ENCODE measurements around the gene SMOC2.

The SMOC2 gene

GRCh38 chr6:168643401-168643800 is 202.4 kb downstream of the SMOC2 start:
- H3K4me1 Mint-ChIP-seq = no peaks in the 10 kb centered on the region
- H3K4me3 Mint-ChIP-seq = no peak overlapping the region
- H3K27me3 Mint-ChIP-seq = peaks cover 20% of the 10 kb centered on the region
- no peak for DNase-seq
- H3K27ac Mint-ChIP-seq = no peak overlapping the region
- H3K9me3 Mint-ChIP-seq = no peaks in the 10 kb centered on the region
- peak; percentile 20 for ATAC-seq

- Mint-ChIP-seq H3K27me3 (peaks cover 25% of the 10 kb centered on the region), H3K9me3 (no peaks in the 10 kb centered on the region), H3K4me3 (no peak overlapping the region), H3K4me1 (no peaks in the 10 kb centered on the region), H3K27ac (no peak overlapping the region)
- ATAC-seq = no peak
- no peak for DNase-seq
Measured at GRCh38 chr6:168645326-168645725, 204.3 kb downstream of the SMOC2 start.

- Mint-ChIP-seq H3K27me3 (peaks cover 24% of the 10 kb centered on the region), H3K9me3 (no peaks in the 10 kb centered on the region), H3K27ac (no peak overlapping the region), H3K4me3 (no peak overlapping the region), H3K4me1 (no peaks in the 10 kb centered on the region)
- ATAC-seq (no peak), DNase-seq (no peak)
Measured at GRCh38 chr6:168647271-168647670, 206.3 kb downstream of the SMOC2 start.

GRCh38 chr6:168648240-168649125 is 207.5 kb downstream of the SMOC2 start:
- Mint-ChIP-seq H3K4me3 (no peak overlapping the region), H3K27ac (no peak overlapping the region), H3K27me3 (peaks cover 24% of the 10 kb centered on the region), H3K9me3 (no peaks in the 10 kb centered on the region), H3K4me1 (no peaks in the 10 kb centered on the region)
- no peak for DNase-seq
- ATAC-seq = no peak

DNA sequence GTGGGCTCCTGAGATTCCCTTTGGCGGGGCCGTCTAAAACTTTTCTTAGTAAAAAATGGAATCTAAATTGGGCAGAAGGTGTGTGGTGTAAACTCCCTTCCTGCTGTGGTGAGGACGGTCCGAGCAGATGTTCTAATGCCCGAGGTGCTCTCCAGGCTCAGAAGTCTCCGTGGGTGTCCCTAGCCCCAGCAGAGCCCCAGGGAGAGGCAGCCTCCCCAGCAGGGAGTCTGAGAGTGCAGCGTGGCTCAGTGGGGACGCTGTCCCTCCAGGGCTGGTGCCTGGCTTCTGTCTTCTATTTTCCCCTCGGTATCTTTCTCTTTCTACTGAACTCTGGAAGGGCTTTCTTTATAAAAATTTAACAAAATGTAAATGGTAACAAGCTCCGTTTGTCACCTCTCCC is 208.2 kb downstream of the SMOC2 start:
- DNase-seq = no peak
- H3K27me3 Mint-ChIP-seq = peaks cover 24% of the 10 kb centered on the region
- no peaks in the 10 kb centered on the region for H3K9me3 Mint-ChIP-seq
- H3K4me3 Mint-ChIP-seq = no peak overlapping the region
- no peaks in the 10 kb centered on the region for H3K4me1 Mint-ChIP-seq
- no peak overlapping the region for H3K27ac Mint-ChIP-seq
- ATAC-seq = no peak

DNA sequence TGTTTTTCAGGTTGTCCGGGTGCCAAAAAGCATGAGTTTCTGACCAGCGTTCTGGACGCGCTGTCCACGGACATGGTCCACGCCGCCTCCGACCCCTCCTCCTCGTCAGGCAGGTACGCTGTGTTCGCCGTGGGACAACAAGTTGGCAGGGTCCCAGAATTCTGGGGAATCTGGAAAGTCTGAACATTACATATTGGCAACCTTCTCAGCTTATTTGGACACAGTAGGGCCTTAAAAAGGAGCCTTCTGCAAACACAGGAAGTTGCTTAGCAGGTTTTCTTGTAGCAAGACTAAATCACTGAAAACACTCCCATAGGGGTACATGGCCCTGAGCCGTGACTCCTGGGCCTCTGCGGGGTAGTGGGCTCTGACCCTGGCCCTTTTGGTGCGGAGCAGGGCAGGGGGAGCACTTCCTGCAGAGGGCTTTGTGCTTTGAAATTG is 209.7 kb downstream of the SMOC2 start:
- Mint-ChIP-seq H3K9me3 (peaks cover 0 to 4% of the 10 kb centered on the region in 2 donors), H3K27ac (no peak overlapping the region), H3K27me3 (peaks cover 24% of the 10 kb centered on the region), H3K4me1 (no peaks in the 10 kb centered on the region), H3K4me3 (no peak overlapping the region)
- DNase-seq (no peak), ATAC-seq (no peak)

- DNase-seq (no peak), ATAC-seq (no peak)
- peaks cover 14 to 33% of the 10 kb centered on the region in 2 donors for H3K9me3 Mint-ChIP-seq
- H3K4me1 Mint-ChIP-seq = no peaks in the 10 kb centered on the region
- H3K27me3 Mint-ChIP-seq = peaks cover 19% of the 10 kb centered on the region
- no peak overlapping the region for H3K4me3 Mint-ChIP-seq
- H3K27ac Mint-ChIP-seq = no peak overlapping the region
Measured at GRCh38 chr6:168655462-168656152, 214.6 kb downstream of the SMOC2 start.

DNA sequence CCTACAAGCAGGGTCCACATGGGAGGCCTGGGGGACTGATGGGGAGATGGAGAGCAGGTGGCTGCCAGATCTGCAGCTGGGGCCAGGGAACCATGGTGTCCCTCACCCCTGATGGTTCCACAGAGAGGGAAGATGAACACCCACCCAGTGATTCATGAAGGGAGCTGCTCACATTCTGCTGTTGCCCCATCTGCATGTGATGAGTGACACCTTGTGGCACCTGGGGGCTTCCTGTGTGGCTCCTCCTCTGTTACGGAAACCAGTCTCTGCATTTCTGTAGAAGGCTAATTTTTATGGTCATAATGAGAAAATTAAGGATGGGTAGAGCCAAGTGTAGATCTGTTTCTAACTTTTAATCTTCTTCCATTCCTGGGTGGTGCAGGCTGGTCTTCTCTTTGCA is 217.1 kb downstream of the SMOC2 start:
- no peak for DNase-seq
- Mint-ChIP-seq H3K27ac (no peak overlapping the region), H3K9me3 (peaks cover 14 to 33% of the 10 kb centered on the region in 2 donors), H3K27me3 (peaks cover 33% of the 10 kb centered on the region), H3K4me3 (no peak overlapping the region), H3K4me1 (no peaks in the 10 kb centered on the region)
- ATAC-seq = no peak

GRCh38 chr6:168660400-168660945 is 219.5 kb downstream of the SMOC2 start:
- Mint-ChIP-seq H3K4me1 (no peaks in the 10 kb centered on the region), H3K27ac (no peak overlapping the region), H3K27me3 (peaks cover 43% of the 10 kb centered on the region), H3K9me3 (peaks cover 14 to 31% of the 10 kb centered on the region in 2 donors), H3K4me3 (no peak overlapping the region)
- DNase-seq (no peak), ATAC-seq (no peak)

GRCh38 chr6:168662301-168662936 is 221.4 kb downstream of the SMOC2 start:
- Mint-ChIP-seq H3K27me3 (peaks cover 47% of the 10 kb centered on the region), H3K27ac (no peak overlapping the region), H3K9me3 (peaks cover 14 to 17% of the 10 kb centered on the region in 2 donors), H3K4me1 (no peaks in the 10 kb centered on the region), H3K4me3 (no peak overlapping the region)
- DNase-seq (no peak), ATAC-seq (no peak)

GRCh38 chr6:168663041-168663440 is 222.1 kb downstream of the SMOC2 start:
- peaks cover 14 to 17% of the 10 kb centered on the region in 2 donors for H3K9me3 Mint-ChIP-seq
- no peak overlapping the region for H3K27ac Mint-ChIP-seq
- peaks cover 42% of the 10 kb centered on the region for H3K27me3 Mint-ChIP-seq
- DNase-seq = no peak
- no peaks in the 10 kb centered on the region for H3K4me1 Mint-ChIP-seq
- H3K4me3 Mint-ChIP-seq = no peak overlapping the region
- no peak for ATAC-seq

DNA sequence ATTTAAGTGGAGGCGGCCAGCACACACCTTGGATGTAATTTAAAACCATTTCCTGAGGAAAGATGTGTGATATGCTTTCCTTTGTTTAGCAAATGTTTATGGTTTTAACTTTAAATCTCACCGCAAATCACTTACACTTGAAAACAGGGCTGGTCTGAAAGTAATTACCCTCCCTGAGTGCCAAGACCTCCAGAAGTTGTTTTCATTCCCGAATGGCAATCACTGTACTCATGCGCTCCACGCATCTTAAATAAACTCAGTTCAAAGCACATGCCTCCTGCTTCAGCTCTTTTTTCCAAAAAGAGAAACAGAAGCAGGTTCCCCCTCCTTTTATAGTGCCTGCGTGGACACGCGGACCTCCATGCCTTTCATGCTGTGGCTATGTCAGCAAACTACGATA is 224.0 kb downstream of the SMOC2 start:
- DNase-seq (no peak), ATAC-seq (no peak)
- Mint-ChIP-seq H3K4me3 (no peak overlapping the region), H3K4me1 (no peaks in the 10 kb centered on the region), H3K27me3 (peaks cover 37% of the 10 kb centered on the region), H3K27ac (peak overlapping the region in 1 of 2 donors; percentile 17), H3K9me3 (peaks cover under 1 to 1% of the 10 kb centered on the region in 2 donors)

- peaks cover 37% of the 10 kb centered on the region for H3K27me3 Mint-ChIP-seq
- no peak for DNase-seq
- no peaks in the 10 kb centered on the region for H3K4me1 Mint-ChIP-seq
- no peak for ATAC-seq
- no peak overlapping the region for H3K4me3 Mint-ChIP-seq
- no peaks in the 10 kb centered on the region for H3K9me3 Mint-ChIP-seq
- H3K27ac Mint-ChIP-seq = no peak overlapping the region
Measured at GRCh38 chr6:168666170-168666569, 225.2 kb downstream of the SMOC2 start.

GRCh38 chr6:168666699-168667427 is 225.9 kb downstream of the SMOC2 start:
- H3K4me3 Mint-ChIP-seq = no peak overlapping the region
- no peak for ATAC-seq
- no peaks in the 10 kb centered on the region for H3K9me3 Mint-ChIP-seq

GRCh38 chr6:168667428-168667805 is 226.4 kb downstream of the SMOC2 start:
- H3K4me3 Mint-ChIP-seq = no peak overlapping the region
- H3K27me3 Mint-ChIP-seq = peaks cover 30% of the 10 kb centered on the region
- H3K27ac Mint-ChIP-seq = no peak overlapping the region
- no peaks in the 10 kb centered on the region for H3K9me3 Mint-ChIP-seq
- no peaks in the 10 kb centered on the region for H3K4me1 Mint-ChIP-seq
- no peak for ATAC-seq
- DNase-seq = no peak

More at GRCh38 chr6:168666699-168667427, 225.9 kb downstream of the SMOC2 start:
- no peak for DNase-seq
- Mint-ChIP-seq H3K27ac (no peak overlapping the region), H3K4me1 (no peaks in the 10 kb centered on the region), H3K27me3 (peaks cover 35% of the 10 kb centered on the region)

Data from stimulated activated naive CD8-positive, alpha-beta T cell treated with anti-CD3 and anti-CD28 coated beads, Interleukin-15, amount 100 ng/mL, for 72 hours (primary cell).